Sigmoid colon (tissue), 4 donors: ENCODE measurements around the gene BANP.

Experiments used
- EP300 ChIP-seq, 4 donors: sonication (generic); formaldehyde crosslinking; IDR thresholded peaks; one replicate each; pipeline ENCODE4 v1.6.1; 2017; ENCODE audit warnings: antibody characterized with exemption in 4 of 4
- POLR2A ChIP-seq, 2 donors: fragments of 450-650 bp; IDR thresholded peaks; one replicate each; pipeline ENCODE4 v1.6.1; 2016; ENCODE audit warnings: antibody characterized with exemption in 2 of 2, mild to moderate bottlenecking in 2 of 2, moderate library complexity in 2 of 2
- POLR2AphosphoS5 ChIP-seq, 4 donors: sonication (generic); formaldehyde crosslinking; IDR thresholded peaks; one replicate each; pipeline ENCODE4 v1.6.1; 2017; ENCODE audit warnings: antibody characterized with exemption in 4 of 4
- TF ChIP-seq, protein P1 (sequence below), 4 experiments: fragments of 450-650 bp in 3 of 4; fragments of 200-600 bp in 1 of 4; IDR thresholded peaks; one replicate each; pipeline ENCODE4 v1.5.1; 2016 to 2019; ENCODE audit warnings: antibody characterized with exemption in 4 of 4, mild to moderate bottlenecking in 3 of 4, moderate library complexity in 2 of 4

DNA sequence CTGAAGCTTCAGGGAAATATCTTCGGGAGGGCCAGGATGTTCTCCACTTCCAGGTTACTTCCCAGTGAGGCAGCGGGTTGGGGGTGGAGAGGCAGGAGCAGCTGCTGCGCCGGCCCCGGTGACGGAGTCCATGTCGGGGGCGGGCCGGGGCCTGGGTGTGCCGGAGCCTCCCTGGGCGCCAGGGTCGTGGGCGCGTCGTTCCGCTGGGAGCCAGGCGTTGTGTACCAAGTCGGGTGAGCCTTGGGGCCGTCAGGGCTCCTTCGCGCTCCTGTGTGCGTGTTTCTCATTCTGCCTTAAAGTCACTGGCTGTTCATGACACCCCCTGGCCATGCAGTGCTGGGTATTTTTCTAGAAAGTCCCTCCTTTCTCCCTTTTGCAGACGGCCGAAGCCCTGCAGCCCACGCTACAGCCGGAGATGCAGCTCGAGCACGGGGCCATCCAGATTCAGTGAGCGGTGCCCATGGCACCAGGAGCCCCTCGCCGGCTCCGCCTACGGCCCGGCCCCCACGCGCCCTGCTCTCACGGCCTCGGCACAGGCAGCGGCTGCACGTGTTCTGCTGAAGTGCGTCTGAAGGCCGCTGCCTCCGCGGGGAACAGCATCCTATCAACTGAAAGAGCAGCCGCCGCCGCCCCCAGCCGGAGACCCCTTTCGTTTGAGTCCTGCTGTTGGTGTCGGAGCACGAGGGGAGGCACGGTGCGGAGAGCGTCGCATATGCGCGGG, 125.1 kb downstream of the BANP start:
- TF ChIP-seq POLR2A (IDR thresholded peaks at IDR 0.05) = no peak
- TF ChIP-seq, protein P1, sequence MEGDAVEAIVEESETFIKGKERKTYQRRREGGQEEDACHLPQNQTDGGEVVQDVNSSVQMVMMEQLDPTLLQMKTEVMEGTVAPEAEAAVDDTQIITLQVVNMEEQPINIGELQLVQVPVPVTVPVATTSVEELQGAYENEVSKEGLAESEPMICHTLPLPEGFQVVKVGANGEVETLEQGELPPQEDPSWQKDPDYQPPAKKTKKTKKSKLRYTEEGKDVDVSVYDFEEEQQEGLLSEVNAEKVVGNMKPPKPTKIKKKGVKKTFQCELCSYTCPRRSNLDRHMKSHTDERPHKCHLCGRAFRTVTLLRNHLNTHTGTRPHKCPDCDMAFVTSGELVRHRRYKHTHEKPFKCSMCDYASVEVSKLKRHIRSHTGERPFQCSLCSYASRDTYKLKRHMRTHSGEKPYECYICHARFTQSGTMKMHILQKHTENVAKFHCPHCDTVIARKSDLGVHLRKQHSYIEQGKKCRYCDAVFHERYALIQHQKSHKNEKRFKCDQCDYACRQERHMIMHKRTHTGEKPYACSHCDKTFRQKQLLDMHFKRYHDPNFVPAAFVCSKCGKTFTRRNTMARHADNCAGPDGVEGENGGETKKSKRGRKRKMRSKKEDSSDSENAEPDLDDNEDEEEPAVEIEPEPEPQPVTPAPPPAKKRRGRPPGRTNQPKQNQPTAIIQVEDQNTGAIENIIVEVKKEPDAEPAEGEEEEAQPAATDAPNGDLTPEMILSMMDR (IDR thresholded peaks at IDR 0.05) = no peak
- no peak for TF ChIP-seq EP300 (IDR thresholded peaks at IDR 0.05)
- TF ChIP-seq POLR2AphosphoS5 (IDR thresholded peaks at IDR 0.05) = no peak
